ENCODE measurements around the gene STAP2.

DNA sequence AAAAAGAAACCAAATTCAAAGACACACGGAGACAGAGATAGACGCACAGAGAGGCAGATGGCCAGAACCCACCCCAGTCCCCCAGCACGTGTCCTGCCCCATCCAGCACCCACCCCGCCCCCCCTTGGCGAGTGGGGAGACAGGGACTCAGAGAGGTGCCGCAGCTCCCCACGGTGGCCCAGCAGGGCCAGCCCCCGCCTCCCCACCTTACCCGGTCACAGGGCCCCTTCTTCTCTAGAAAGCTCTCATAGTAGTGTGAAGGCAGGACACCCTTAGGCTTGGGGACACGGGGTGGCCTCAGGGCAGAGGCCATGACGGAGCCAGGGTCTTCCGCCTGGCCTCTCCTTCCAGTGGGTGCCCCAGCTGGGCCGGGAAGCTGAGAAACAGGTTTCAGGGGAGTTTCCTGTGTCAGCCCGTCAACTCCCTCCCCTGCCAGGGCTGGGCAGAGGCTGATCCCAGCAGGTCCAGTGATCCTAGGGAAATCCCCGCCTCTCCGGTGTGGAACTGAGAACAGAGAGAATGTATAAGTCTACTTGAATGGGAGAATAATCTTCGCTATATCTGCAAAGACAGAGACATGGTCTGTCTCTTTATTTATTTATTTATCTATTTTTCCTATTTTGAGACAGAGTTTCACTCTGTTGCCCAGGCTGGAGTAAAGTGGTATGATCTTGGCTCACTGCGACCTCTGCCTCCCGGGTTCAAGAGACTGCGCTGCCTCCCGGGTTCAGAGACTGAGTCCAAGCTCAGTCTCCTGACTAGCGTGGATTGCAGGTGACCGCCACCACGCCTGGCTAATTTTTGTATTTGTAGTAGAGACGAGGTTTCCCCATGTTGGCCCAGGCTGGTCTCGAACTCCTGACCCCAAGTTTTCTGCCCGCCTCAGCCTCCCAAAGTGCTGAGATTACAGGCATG lies at the start of gene STAP2:
- no peak for TF ChIP-seq CTCF (conservative IDR thresholded peaks at IDR 0.05 in 1 of 2, IDR thresholded peaks at IDR 0.05 in 1 of 2; ENCODE audit: extremely low read depth in 1 of 2, insufficient read depth in 1 of 2, low read depth in 1 of 2, low read length in 2 of 2)
- no peak for TF ChIP-seq EZH2 (IDR thresholded peaks at IDR 0.05; ENCODE audit: borderline replicate concordance, low read length)
